Measurements from ENCODE around the gene PTPRG. TPM values are rescaled to one million over a fixed set of nuclear protein-coding genes. Genes with fewer than 3 reads are reported as not detected.

The PTPRG gene
- polyA plus RNA-seq, 1 donor (not counting 4 experiments of a cell fraction or from before 2014, with no cell fraction given) = 12.1 TPM

DNA sequence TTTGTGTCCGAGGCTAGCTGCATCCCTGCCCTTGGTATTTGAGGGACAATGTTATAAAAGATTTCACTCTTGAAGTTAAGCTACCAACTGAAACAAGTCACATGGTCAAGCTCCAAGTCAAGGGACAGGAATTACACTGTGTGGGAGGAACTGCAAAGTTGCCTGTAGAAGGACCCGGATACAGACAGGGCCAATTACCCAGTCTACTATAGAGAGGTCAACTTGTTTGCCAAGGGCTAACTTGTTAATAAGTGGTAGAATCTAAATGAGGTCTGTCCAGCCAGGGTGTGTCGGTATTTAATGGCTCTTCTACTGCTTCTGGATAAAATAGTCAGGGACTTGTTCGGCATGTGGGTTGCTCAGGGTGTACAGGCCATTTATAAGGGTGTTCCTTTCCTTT lies 55.7 kb downstream of the PTPRG start:
- H2AFZ ChIP-seq (ENCODE audit: control insufficient read depth, low read length) = no peak overlapping the region
- H3K4me2 ChIP-seq (ENCODE audit: control insufficient read depth, extremely low read depth, insufficient read depth, low read depth, low read length) = no peak overlapping the region
- H3K79me2 ChIP-seq (ENCODE audit: control insufficient read depth, insufficient read depth, low read length) = peaks cover 9% of the 10 kb centered on the region
- TF ChIP-seq EZH2 (IDR thresholded peaks at IDR 0.05; ENCODE audit: low read length) (no peak), CTCF (optimal IDR thresholded peaks at IDR 0.05 in 1 of 3, IDR thresholded peaks at IDR 0.05 in 1 of 3, conservative IDR thresholded peaks at IDR 0.05 in 1 of 3; ENCODE audit: extremely low read depth in 1 of 3, insufficient read depth in 2 of 3, low read length in 3 of 3) (no peak)
- no peaks in the 10 kb centered on the region for H4K20me1 ChIP-seq (ENCODE audit: control insufficient read depth, extremely low read depth, insufficient read depth, low read length)
- no peaks in the 10 kb centered on the region for H3K4me1 ChIP-seq (ENCODE audit: control insufficient read depth, extremely low read depth, insufficient read depth, low read length)
- dilution Hi-C loops (cut with MboI; ENCODE audit: extremely low pct_ligation_motif_present, low sequenced_read_pairs) = no loop called here
- no peak for DNase-seq (ENCODE audit: low read depth, low spot score)
- H3K27ac ChIP-seq (ENCODE audit: control insufficient read depth, insufficient read depth, low read length) = no peak overlapping the region
- no peak overlapping the region for H3K9ac ChIP-seq (ENCODE audit: control insufficient read depth, extremely low read depth, insufficient read depth, low read length)
- no peaks in the 10 kb centered on the region for H3K36me3 ChIP-seq (ENCODE audit: control insufficient read depth in 2 of 2, extremely low read depth in 1 of 2, insufficient read depth in 2 of 2, low read length in 2 of 2)
- no peaks in the 10 kb centered on the region for H3K27me3 ChIP-seq (ENCODE audit: control insufficient read depth, extremely low read depth, insufficient read depth, low read length)
- no peak overlapping the region for H3K4me3 ChIP-seq (ENCODE audit: control insufficient read depth in 2 of 3, extremely low read depth in 1 of 3, insufficient read depth in 2 of 3, low read depth in 1 of 3, low read length in 3 of 3)
- no peaks in the 10 kb centered on the region for H3K9me3 ChIP-seq (ENCODE audit: control insufficient read depth, low read depth, low read length)
- no peaks in the 10 kb centered on the region for H3K9me1 ChIP-seq (ENCODE audit: control insufficient read depth, extremely low read depth, insufficient read depth, low read length)
- no peak for FAIRE-seq

GRCh38 chr3:61617651-61618050 lies 56.3 kb downstream of the PTPRG start:
- H3K27me3 ChIP-seq (ENCODE audit: control insufficient read depth, extremely low read depth, insufficient read depth, low read length) = no peaks in the 10 kb centered on the region
- H2AFZ ChIP-seq (ENCODE audit: control insufficient read depth, low read length) = no peak overlapping the region
- H3K79me2 ChIP-seq (ENCODE audit: control insufficient read depth, insufficient read depth, low read length) = peaks cover 6% of the 10 kb centered on the region
- H3K27ac ChIP-seq (ENCODE audit: control insufficient read depth, insufficient read depth, low read length) = no peak overlapping the region
- H4K20me1 ChIP-seq (ENCODE audit: control insufficient read depth, extremely low read depth, insufficient read depth, low read length) = no peaks in the 10 kb centered on the region
- H3K36me3 ChIP-seq (ENCODE audit: control insufficient read depth in 2 of 2, extremely low read depth in 1 of 2, insufficient read depth in 2 of 2, low read length in 2 of 2) = no peaks in the 10 kb centered on the region
- no peaks in the 10 kb centered on the region for H3K9me1 ChIP-seq (ENCODE audit: control insufficient read depth, extremely low read depth, insufficient read depth, low read length)
- H3K9me3 ChIP-seq (ENCODE audit: control insufficient read depth, low read depth, low read length) = no peaks in the 10 kb centered on the region
- FAIRE-seq (no peak), DNase-seq (ENCODE audit: low read depth, low spot score) (no peak)
- H3K9ac ChIP-seq (ENCODE audit: control insufficient read depth, extremely low read depth, insufficient read depth, low read length) = no peak overlapping the region
- H3K4me2 ChIP-seq (ENCODE audit: control insufficient read depth, extremely low read depth, insufficient read depth, low read depth, low read length) = no peak overlapping the region
- H3K4me1 ChIP-seq (ENCODE audit: control insufficient read depth, extremely low read depth, insufficient read depth, low read length) = no peaks in the 10 kb centered on the region
- TF ChIP-seq CTCF (optimal IDR thresholded peaks at IDR 0.05 in 1 of 3, IDR thresholded peaks at IDR 0.05 in 1 of 3, conservative IDR thresholded peaks at IDR 0.05 in 1 of 3; ENCODE audit: extremely low read depth in 1 of 3, insufficient read depth in 2 of 3, low read length in 3 of 3) (no peak), EZH2 (IDR thresholded peaks at IDR 0.05; ENCODE audit: low read length) (no peak)
- dilution Hi-C loops (cut with MboI; ENCODE audit: extremely low pct_ligation_motif_present, low sequenced_read_pairs) = no loop called here
- no peak overlapping the region for H3K4me3 ChIP-seq (ENCODE audit: control insufficient read depth in 2 of 3, extremely low read depth in 1 of 3, insufficient read depth in 2 of 3, low read depth in 1 of 3, low read length in 3 of 3)

All from keratinocyte (primary cell).